SK-N-SH (cell line): ENCODE measurements around the gene WWOX. TPM values are rescaled to one million over a fixed set of nuclear protein-coding genes. Genes with fewer than 3 reads are reported as not detected.

Experiments used
- CTCF ChIA-PET: fragments of 300-600, 350-600 bp; formaldehyde crosslinking; extraction: SDS; loops from one replicate; lab custom pipeline; 2021; lab: Yijun Ruan, JAX
- POLR2A ChIA-PET: fragments of 350-600 bp; sonication (Branson Sonifier 250); formaldehyde crosslinking; extraction: SDS; loops from one replicate; lab custom pipeline; 2020; ENCODE audit warnings: antibody characterized with exemption, inconsistent platforms; lab: Yijun Ruan, JAX
- DNase-seq: peaks from one replicate; pipeline ENCODE4 v3.0.0; 2012
- H2AFZ ChIP-seq: fragments of 200-600 bp; sonication (generic); 2 replicates; pipeline ENCODE4 v1.8.1; 2016; ENCODE audit warnings: antibody characterized with exemption, mild to moderate bottlenecking, low read depth
- H3F3A ChIP-seq: fragments of 200-600 bp; sonication (generic); replicated peaks from 2 replicates; pipeline ENCODE3; 2016; ENCODE audit warnings: antibody characterized with exemption, mild to moderate bottlenecking; ENCODE audit not compliant: insufficient read depth
- H3K27ac ChIP-seq, 2 experiments: fragments of 200-500 bp in 1 of 2; fragments of 200-600 bp in 1 of 2; sonication (Bioruptor generic) in 1 of 2; sonication (generic), shearing (Covaris generic) in 1 of 2; 2 replicates each; pipeline versions ENCODE4 v1.5.1 to v1.6.1; 2014 to 2016; ENCODE audit warnings: low read depth in 2 of 2, inconsistent platforms in 1 of 2, low read length in 1 of 2, mild to moderate bottlenecking in 1 of 2, mixed read lengths in 1 of 2
- H3K27me3 ChIP-seq: fragments of 200-600 bp; sonication (generic), shearing (Covaris generic); 2 replicates; pipeline ENCODE4 v1.6.1; 2016; ENCODE audit warnings: mixed run types; ENCODE audit not compliant: insufficient read depth
- H3K36me3 ChIP-seq, 2 experiments: fragments of 200-500 bp in 1 of 2; fragments of 200-600 bp in 1 of 2; sonication (Bioruptor generic) in 1 of 2; sonication (generic) in 1 of 2; replicated peaks in 1 of 2; 2 replicates each; pipeline versions ENCODE3 to v1.5.1; 2014 to 2016; ENCODE audit warnings: low read length in 1 of 2, mild to moderate bottlenecking in 1 of 2; ENCODE audit not compliant: insufficient read depth in 2 of 2, control insufficient read depth in 1 of 2
- H3K4me1 ChIP-seq, 2 experiments: fragments of 200-500 bp in 1 of 2; fragments of 200-600 bp in 1 of 2; sonication (Bioruptor generic) in 1 of 2; sonication (generic), shearing (Covaris generic) in 1 of 2; 2 replicates each; pipeline versions ENCODE4 v1.5.1 to v1.6.1; 2014 to 2016; ENCODE audit warnings: low read depth in 1 of 2, low read length in 1 of 2, mixed run types in 1 of 2; ENCODE audit not compliant: insufficient read depth in 2 of 2, control insufficient read depth in 1 of 2
- H3K4me2 ChIP-seq: fragments of 200-600 bp; sonication (generic), shearing (Covaris generic); 2 replicates; pipeline ENCODE4 v1.6.1; 2017; ENCODE audit warnings: mixed run types
- H3K4me3 ChIP-seq, 2 experiments: fragments of 200-500 bp in 1 of 2; fragments of 200-600 bp in 1 of 2; sonication (Bioruptor generic) in 1 of 2; sonication (generic), shearing (Covaris generic) in 1 of 2; 2 replicates each; pipeline versions ENCODE4 v1.5.1 to v1.8.1; 2014 to 2016; ENCODE audit warnings: low read depth in 2 of 2, inconsistent platforms in 1 of 2, low read length in 1 of 2, mild to moderate bottlenecking in 1 of 2, mixed read lengths in 1 of 2, moderate library complexity in 1 of 2
- H3K79me2 ChIP-seq: fragments of 200-600 bp; sonication (generic); 2 replicates; pipeline ENCODE4 v1.8.1; 2017; ENCODE audit warnings: mild to moderate bottlenecking; ENCODE audit not compliant: insufficient read depth
- H3K9ac ChIP-seq: fragments of 200-600 bp; sonication (generic); 2 replicates; pipeline ENCODE4 v1.6.1; 2017; ENCODE audit warnings: mixed run types
- H3K9me2 ChIP-seq: fragments of 200-600 bp; sonication (generic); 2 replicates; pipeline ENCODE4 v1.6.1; 2017; ENCODE audit warnings: mixed run types
- H3K9me3 ChIP-seq: fragments of 200-600 bp; sonication (generic); 2 replicates; pipeline ENCODE4 v1.6.1; 2017; ENCODE audit warnings: mixed run types, mild to moderate bottlenecking, moderate library complexity
- H4K20me1 ChIP-seq: fragments of 200-600 bp; sonication (generic); 2 replicates; pipeline ENCODE4 v1.6.1; 2017; ENCODE audit warnings: mild to moderate bottlenecking, mixed run types; ENCODE audit not compliant: insufficient read depth
- ELF1 ChIP-seq: IDR thresholded peaks from 2 replicates; pipeline ENCODE4 v1.4.0; 2012
- EP300 ChIP-seq, 2 experiments: IDR thresholded peaks; 2 replicates each; pipeline versions ENCODE4 v1.4.0 to v1.6.1; 2012; ENCODE audit warnings: borderline replicate concordance in 1 of 2, low read depth in 1 of 2, low read length in 1 of 2
- EZH2phosphoT487 ChIP-seq: fragments of 200-600 bp; sonication (generic); IDR thresholded peaks from 2 replicates; pipeline ENCODE4 v1.6.1; 2017; ENCODE audit warnings: low read depth, mixed run types, mild to moderate bottlenecking, antibody characterized with exemption, moderate library complexity, borderline replicate concordance
- FOXJ3 ChIP-seq: sonication (generic); formaldehyde crosslinking; IDR thresholded peaks from 2 replicates; pipeline ENCODE4 v1.5.1; 2020; ENCODE audit warnings: mild to moderate bottlenecking, missing genetic modification reagents
- GATA2 ChIP-seq: sonication (generic); formaldehyde crosslinking; IDR thresholded peaks from 2 replicates; pipeline ENCODE4 v1.5.0; 2020; ENCODE audit warnings: mild to moderate bottlenecking, missing genetic modification reagents
- IRF3 ChIP-seq: fragments of 150-350 bp; IDR thresholded peaks from 2 replicates; pipeline ENCODE4 v1.6.1; 2016; ENCODE audit warnings: mild to moderate bottlenecking, low read depth, low read length
- MEF2A ChIP-seq: IDR thresholded peaks from 2 replicates; pipeline ENCODE4 v1.4.0; 2012; ENCODE audit warnings: low read depth, borderline replicate concordance
- MXI1 ChIP-seq: IDR thresholded peaks from 2 replicates; pipeline ENCODE4 v1.6.1; 2012; ENCODE audit warnings: mild to moderate bottlenecking, low read depth, low read length, improper control_type of control experiment
- NRF1 ChIP-seq: IDR thresholded peaks from 2 replicates; pipeline ENCODE4 v1.6.1; 2012; ENCODE audit warnings: low read depth, mild to moderate bottlenecking, low read length
- RCOR1 ChIP-seq: fragments of 150-350 bp; IDR thresholded peaks from 2 replicates; pipeline ENCODE4 v1.6.1; 2017; ENCODE audit warnings: antibody characterized with exemption, low read length
- REST ChIP-seq: IDR thresholded peaks from 2 replicates; pipeline ENCODE4 v1.6.1; 2012; ENCODE audit warnings: mild to moderate bottlenecking, low read depth, low read length, moderate library complexity
- RXRA ChIP-seq: IDR thresholded peaks from 2 replicates; pipeline ENCODE4 v1.4.0; 2012; ENCODE audit warnings: low read depth, mild to moderate bottlenecking, borderline replicate concordance
- TCF12 ChIP-seq: IDR thresholded peaks from 2 replicates; pipeline ENCODE4 v1.4.0; 2012
- TEAD4 ChIP-seq: IDR thresholded peaks from 2 replicates; pipeline ENCODE4 v1.4.0; 2012; ENCODE audit warnings: mild to moderate bottlenecking, borderline replicate concordance; ENCODE audit not compliant: insufficient read depth
- WGBS: methylation state at CpG from one replicate; pipeline ENCODE4 v1.1.6; 2017; ENCODE audit warnings: low lambda C conversion rate; 5-methylcytosine and 5-hydroxymethylcytosine counted together
- polyA plus RNA-seq, 3 experiments: library from polyadenylated mRNA; depleted of rRNA; stranded (reverse); fragments of >200 nt; gene quantifications; 2 replicates each; pipeline ENCODE4 v1.2.3, GENCODE V29; 2012

The WWOX gene
- polyA plus RNA-seq, 1 of the 3 experiments (the other 2 are of a cell fraction): 10.8 TPM

DNA sequence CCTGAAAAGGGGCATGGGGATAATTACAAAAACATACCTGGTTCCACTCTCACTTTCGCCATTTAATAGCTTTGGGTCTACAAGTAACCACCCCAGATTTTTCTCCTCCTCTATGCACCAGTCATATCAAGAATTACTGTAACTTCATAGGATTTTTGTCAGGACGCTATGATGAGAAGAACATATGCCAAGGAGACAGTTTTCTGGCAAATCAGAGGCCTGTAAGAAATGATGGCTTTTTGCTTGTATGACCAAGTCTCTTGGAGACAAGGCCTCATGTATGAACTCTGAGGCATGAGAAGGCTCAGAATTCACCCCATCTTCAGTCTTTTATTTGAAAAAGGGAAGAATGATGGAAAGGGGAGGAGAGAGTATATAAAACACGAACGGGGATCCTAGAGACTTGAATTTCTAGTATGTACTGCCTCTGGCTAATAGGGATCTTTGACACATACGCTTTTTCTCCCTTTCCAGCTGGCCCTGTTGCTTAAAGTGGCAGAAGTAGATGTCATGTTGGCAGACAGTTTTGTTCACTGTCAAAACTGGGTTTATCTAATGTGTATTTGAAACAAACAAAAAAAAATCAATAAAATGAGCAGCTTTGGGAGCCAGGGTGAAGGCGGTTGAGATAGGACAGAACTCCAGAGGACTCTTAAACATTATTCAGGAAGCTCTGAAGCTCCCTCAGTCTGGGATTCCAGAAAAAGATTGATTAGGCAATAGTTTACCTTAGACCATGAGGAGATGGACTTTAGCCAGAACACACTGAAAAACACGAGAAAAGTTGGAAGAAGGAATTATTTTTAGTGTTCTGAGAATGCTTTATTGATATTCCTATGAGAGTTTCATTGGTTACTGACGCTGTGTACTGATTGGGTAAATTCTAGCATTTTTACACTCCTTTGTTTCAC lies 656.6 kb downstream of the WWOX start:
- H3K4me1 ChIP-seq: no peaks in the 10 kb centered on the region; a peak in 1 of 4 replicates
- no peaks in the 10 kb centered on the region for H3F3A ChIP-seq
- H4K20me1 ChIP-seq: no peaks in the 10 kb centered on the region
- H3K27ac ChIP-seq: no peak overlapping the region
- WGBS: 45% methylated on average over 8 of the region's 8 CpGs
- H2AFZ ChIP-seq: no peak overlapping the region
- TF ChIP-seq REST: no peak
- TF ChIP-seq IRF3: no peak
- no peak for TF ChIP-seq EP300 (IDR thresholded peaks at IDR 0.05; ENCODE audit: borderline replicate concordance in 1 of 2, low read depth in 1 of 2, low read length in 1 of 2)
- TF ChIP-seq MXI1: no peak
- TF ChIP-seq ELF1: no peak
- no peak for TF ChIP-seq EZH2phosphoT487
- TF ChIP-seq FOXJ3 (CRISPR knock-in tag): no peak
- no peak for TF ChIP-seq NRF1
- TF ChIP-seq RXRA: no peak
- TF ChIP-seq TEAD4: no peak
- no peak for TF ChIP-seq GATA2 (CRISPR knock-in tag)
- no peak for TF ChIP-seq MEF2A
- no peak for TF ChIP-seq TCF12
- no peak for TF ChIP-seq RCOR1
- TF ChIP-seq, all 33 proteins: peak for 0
- Histone ChIP-seq H3K4me3 (no peak overlapping the region), H3K79me2 (no peaks in the 10 kb centered on the region), H3K9ac (no peak overlapping the region), H3K9me2 (no peaks in the 10 kb centered on the region), H3K9me3 (no peaks in the 10 kb centered on the region), H3K36me3 (no peaks in the 10 kb centered on the region), H3K27me3 (no peaks in the 10 kb centered on the region), H3K4me2 (no peak overlapping the region)
- no peak for DNase-seq
- ChIA-PET CTCF (no interaction called here), POLR2A (no interaction called here)
